GM21825 (cell line): ENCODE data around the gene SPRTN.

ENCODE experiments used
- ATAC-seq: cut with Tn5 transposase; IDR thresholded peaks from one replicate; pipeline ENCODE4 v1.9.1; 2021; ENCODE audit warnings: mild to moderate bottlenecking, moderate library complexity; ENCODE audit not compliant: unreplicated experiment

SPRTN gene

DNA sequence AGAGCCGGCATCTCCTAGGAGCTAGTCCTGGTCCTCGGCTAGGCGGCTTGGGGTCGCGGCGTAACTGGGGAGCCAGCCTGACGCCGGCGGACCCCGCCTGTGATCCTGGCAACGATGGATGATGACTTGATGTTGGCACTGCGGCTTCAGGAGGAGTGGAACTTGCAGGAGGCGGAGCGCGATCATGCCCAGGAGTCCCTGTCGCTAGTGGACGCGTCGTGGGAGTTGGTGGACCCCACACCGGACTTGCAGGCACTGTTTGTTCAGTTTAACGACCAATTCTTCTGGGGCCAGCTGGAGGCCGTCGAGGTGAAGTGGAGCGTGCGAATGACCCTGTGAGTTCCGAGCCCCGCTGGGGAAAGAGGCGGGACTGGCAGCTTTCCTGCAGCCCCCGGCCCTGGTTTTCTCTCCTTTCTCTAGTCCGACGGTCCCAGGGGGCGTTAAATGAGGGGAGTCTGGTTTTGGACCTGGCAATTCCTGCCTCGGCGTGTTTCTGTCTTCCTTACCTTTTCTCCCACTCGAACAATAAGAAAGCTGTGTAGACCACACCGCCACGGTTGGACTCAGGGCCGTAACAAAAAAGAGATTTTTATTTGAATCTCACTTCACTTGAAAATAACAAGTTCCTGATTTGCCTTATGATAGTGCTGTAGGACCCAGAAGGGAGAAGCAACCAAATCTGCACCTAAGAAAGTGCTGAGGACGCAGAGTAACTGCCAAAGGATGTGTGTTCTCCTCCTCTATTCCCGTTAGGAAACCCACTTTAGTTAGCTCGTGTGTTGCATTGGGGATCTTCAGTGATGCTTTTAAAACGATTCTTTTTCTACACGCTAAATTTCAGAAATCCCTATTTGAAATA, at the start of gene SPRTN:
Gene SPRTN (plus strand): TSS at position 24 of the 859 bp plus-strand sequence. CDS start 91 bp downstream, at position 115.
- peak; percentile 11 for ATAC-seq

- no peak for ATAC-seq
Measured at GRCh38 chr1:231295938-231296337, 42.2 kb upstream of the SPRTN start.

- no peak for ATAC-seq
Measured at GRCh38 chr1:231301990-231302389, 36.1 kb upstream of the SPRTN start.

DNA sequence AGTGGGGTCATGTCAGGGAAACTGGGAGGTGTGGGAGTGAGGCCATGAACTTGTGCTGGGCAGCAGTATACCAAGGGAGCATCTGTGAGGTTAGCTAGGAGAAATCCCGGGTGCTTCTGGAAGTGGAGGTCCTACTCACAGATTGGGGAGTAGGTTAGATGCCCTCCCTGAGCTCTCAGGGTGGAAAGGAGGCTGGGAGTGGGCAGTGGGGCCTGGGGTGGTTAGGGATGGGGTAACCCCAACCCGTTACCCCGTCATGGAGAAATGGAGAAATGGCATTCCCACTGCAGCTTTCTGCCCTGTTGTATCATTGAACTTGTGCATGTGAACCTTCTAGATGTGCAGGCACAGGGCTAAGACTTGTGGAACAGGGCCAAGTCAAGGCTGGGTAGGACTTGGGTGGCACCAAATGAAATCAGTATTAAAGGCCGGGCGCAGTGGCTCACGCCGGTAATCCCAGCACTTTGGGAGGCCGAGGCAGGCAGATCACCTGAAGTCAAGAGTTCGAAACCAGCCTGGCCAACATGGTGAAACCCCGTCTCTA, 27.6 kb upstream of the SPRTN start:
- no peak for ATAC-seq

DNA sequence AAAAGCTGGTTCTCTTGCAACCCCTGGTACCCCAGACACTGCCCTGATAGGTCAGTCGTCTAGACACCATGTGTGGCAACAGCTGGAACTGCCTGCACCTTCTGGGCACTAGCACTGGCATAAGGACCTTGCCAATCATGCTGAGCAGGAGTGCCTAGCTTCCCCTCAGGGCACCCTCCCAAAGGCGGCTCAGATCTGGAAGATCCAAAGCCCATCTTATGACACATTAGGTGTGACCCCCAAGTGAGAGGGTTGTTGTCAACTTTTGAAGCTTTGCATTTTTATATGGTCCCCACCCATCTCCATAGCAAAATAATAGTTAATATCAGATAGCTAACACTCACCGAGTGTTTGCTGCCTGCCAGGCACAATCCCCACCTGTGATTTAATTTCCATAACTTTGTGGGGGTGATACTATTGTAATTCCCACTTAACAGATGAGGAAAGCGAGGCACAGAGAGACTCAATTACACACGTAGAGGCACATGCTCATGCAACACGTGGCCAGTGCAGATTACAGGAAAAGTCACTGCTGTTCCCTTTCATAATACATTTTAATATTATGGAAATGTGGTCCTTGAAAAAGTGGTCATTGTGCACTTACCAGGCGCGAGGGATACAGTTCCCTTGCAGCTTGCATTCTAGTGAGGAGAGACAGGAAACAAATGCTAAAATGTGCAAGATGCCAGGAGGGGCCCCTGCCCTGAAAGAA, 26.2 kb upstream of the SPRTN start:
- ATAC-seq: no peak

- no peak for ATAC-seq
Measured at GRCh38 chr1:231312432-231312788, 25.7 kb upstream of the SPRTN start.

DNA sequence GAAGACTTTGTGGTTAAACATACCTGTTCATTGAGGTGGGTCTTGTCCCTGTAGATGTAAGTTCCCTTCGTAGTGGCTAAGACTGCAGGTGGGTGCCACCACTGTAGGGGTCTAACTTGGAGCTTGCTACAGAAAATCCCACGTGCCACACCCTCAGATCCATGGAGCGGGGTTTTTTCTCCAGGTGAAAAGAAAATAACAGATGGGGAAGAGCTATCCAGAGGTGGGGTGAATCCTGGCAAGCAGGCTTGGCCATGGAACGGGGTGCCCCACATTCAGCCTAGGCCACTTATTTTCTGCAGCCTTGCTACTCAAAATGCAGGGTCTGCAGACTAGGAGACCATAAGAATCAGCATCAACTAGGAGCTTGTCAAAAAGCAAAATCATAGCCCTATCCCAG, 24.4 kb upstream of the SPRTN start:
- ATAC-seq: no peak

- ATAC-seq: peak; percentile 67
Measured at GRCh38 chr1:231315887-231316286, 22.2 kb upstream of the SPRTN start.

GRCh38 chr1:231317306-231318014, 20.6 kb upstream of the SPRTN start:
- no peak for ATAC-seq

- ATAC-seq: no peak
Measured at GRCh38 chr1:231318015-231318355, 20.1 kb upstream of the SPRTN start.

GRCh38 chr1:231318568-231318967, 19.5 kb upstream of the SPRTN start:
- no peak for ATAC-seq

GRCh38 chr1:231319080-231319479, 19.0 kb upstream of the SPRTN start:
- no peak for ATAC-seq

DNA sequence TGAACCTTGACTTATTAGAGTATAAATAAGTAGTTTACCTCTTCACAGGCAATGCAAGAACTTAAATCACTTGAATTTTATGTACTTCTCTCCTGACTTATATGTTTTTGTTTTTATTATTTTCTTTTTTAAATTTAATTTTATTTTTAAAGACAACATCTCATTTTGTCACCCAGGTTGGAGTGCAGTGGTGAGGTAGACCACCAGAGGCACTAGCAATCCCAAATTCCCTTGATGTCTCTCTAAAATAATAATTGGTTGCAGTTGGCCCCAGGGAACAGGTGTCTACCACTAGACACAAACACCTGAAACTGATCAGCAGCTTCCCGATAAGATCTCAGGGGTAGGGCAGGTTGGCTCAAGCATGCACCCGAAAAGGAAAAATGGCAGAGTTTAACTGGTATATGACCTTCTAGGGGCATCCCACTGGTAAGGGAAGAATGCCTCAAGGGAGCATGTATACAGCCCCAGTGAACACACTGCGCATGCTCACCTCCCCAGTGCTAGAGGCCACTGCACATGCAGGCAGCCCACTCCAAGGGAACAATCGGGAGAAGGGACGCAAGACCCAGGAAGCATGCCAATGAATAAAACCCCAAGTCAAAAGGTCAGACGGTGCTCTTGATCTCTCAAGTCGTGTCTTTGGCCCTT, 15.1 kb upstream of the SPRTN start:
- ATAC-seq: no peak

- no peak for ATAC-seq
Measured at GRCh38 chr1:231324660-231325059, 13.4 kb upstream of the SPRTN start.

DNA sequence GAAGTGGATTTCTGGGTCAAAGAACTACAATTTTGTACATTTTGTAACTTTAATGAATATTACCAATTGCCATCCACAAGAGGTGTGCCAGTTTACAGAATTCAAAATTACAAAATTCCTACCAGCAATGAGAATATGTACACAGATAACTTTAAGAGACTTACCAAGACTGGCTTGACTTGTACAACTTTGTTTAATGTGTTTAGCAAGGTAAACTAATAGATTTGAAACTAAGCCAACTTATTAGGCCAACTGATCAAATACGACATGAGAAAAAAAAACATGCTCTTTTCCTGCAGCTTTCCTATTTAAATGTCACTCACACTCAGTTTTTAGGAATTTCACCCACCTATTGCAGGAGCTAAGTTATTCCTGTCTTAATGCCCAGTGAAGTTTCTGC, 11.8 kb upstream of the SPRTN start:
- ATAC-seq: no peak

DNA sequence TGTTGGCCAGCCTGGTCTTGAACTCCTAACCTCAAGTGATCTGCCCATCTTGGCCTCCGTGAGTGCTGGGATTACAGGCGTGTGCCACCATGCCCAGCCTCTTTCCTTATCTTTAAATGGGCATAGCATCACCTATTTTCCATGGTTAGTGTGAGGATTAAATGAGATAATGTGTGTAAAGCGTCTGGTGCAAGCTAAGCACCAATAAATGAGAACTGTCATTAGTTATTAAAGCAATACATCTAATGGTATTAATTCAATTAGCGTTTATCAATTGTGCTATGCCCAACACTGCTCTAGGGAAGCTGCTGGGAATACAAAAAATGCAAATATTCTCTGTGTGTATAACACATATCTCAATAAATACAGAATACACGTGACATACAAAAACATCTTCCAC, 10.5 kb upstream of the SPRTN start:
- ATAC-seq: no peak

- no peak for ATAC-seq
Measured at GRCh38 chr1:231329483-231329882, 8.6 kb upstream of the SPRTN start.

GRCh38 chr1:231332761-231333160, 5.3 kb upstream of the SPRTN start:
- ATAC-seq: no peak

DNA sequence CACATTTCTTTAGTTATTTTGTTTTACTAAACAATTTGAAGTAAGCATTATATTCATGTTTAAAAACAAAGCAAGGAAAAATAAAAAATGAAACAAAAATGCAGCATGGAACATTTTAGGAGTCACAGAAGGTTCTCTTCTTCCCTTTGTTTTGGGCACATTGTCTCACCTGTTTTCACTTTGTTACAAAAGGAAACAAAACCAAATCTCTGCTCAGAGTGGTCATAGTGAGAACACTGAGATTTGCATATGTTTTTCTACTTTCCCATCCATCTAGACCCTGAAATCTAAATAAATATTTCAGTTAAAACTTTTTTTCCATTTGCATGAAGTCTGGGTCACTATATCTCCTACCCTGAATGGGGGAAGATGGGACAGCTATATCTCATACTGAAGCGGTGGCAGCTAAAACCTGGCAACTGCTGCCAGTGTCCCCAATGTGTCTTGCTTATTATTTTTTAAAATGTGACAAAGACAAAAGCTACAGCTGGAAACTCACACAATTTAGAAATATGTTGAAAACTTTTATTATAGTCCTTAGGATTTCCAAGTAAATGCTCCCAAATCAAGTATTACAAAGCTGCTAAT, 3.9 kb upstream of the SPRTN start:
- ATAC-seq: no peak

- ATAC-seq: no peak
Measured at GRCh38 chr1:231334952-231335351, 3.1 kb upstream of the SPRTN start.
